Heart left ventricle (tissue), 16 donors: Measurements from ENCODE around the gene PHACTR3. TPM values are rescaled to one million over a fixed set of nuclear protein-coding genes. Genes with fewer than 3 reads are reported as not detected.
A peak's percentile ranks its signal among the peaks of the same experiment; 100 is the strongest.

Experiments used
- ATAC-seq, 4 donors: fragments of 200-7000 bp; cut with Tn5 transposase; one replicate each; pipeline ENCODE4 v1.9.1; 2020 to 2022; ENCODE audit warnings: moderate library complexity in 4 of 4, mild to moderate bottlenecking in 3 of 4, moderate number of reproducible peaks in 1 of 4
- DNase-seq, 5 donors: peaks; one replicate each; pipeline ENCODE4 v3.0.0-alpha.2; 2020
- H3K27ac ChIP-seq, 12 donors: fragments of 200-600 bp; sonication (generic) in 4 of 12; one replicate each; pipeline versions ENCODE4 v1.5.0 to v1.8.0; 2016 to 2022; ENCODE audit warnings: mild to moderate bottlenecking in 2 of 12
- H3K27me3 ChIP-seq, 9 donors: fragments of 200-600 bp; sonication (generic) in 2 of 9; one replicate each; pipeline versions ENCODE4 v1.5.1 to v1.8.0; 2016 to 2022; ENCODE audit warnings: mild to moderate bottlenecking in 3 of 9
- H3K36me3 ChIP-seq, 9 donors: fragments of 200-600 bp; sonication (generic) in 2 of 9; one replicate each; pipeline versions ENCODE4 v1.5.0 to v1.8.0; 2018 to 2022; ENCODE audit warnings: mild to moderate bottlenecking in 2 of 9
- H3K4me1 ChIP-seq, 12 donors: fragments of 200-600 bp; sonication (generic) in 4 of 12; one replicate each; pipeline versions ENCODE4 v1.5.0 to v1.8.0; 2016 to 2022; ENCODE audit warnings: mild to moderate bottlenecking in 3 of 12
- H3K4me3 ChIP-seq, 12 donors: fragments of 200-600 bp; sonication (generic) in 4 of 12; one replicate each; pipeline versions ENCODE4 v1.5.0 to v1.8.0; 2017 to 2022; ENCODE audit warnings: mild to moderate bottlenecking in 9 of 12, moderate library complexity in 4 of 12
- H3K9me3 ChIP-seq, 12 donors: fragments of 200-600 bp; sonication (generic) in 4 of 12; one replicate each; pipeline versions ENCODE4 v1.5.0 to v1.8.0; 2016 to 2022; ENCODE audit warnings: mild to moderate bottlenecking in 1 of 12
- CTCF ChIP-seq, 12 donors: fragments of 200-600 bp; sonication (generic) in 4 of 12; IDR thresholded peaks; one replicate each; pipeline versions ENCODE4 v1.5.0 to v1.8.0; 2018 to 2022; ENCODE audit warnings: antibody characterized with exemption in 12 of 12, mild to moderate bottlenecking in 5 of 12
- POLR2A ChIP-seq, 2 donors: fragments of 450-650 bp; IDR thresholded peaks; one replicate each; pipeline ENCODE4 v1.6.1; 2017; ENCODE audit warnings: antibody characterized with exemption in 2 of 2, mild to moderate bottlenecking in 2 of 2, moderate library complexity in 2 of 2
- WGBS, 4 donors: extraction: QIAGEN DNeasy Blood & Tissue Kit in 2 of 4; methylation state at CpG; one replicate each; pipeline versions ENCODE4 v1.1.5 to v1.1.7; 2013 to 2018; 5-methylcytosine and 5-hydroxymethylcytosine counted together
- intact Hi-C, 10 donors: fragments of 100-400 bp; cut with DNase I; formaldehyde crosslinking; loops; one replicate each; pipeline versions ENCODE4 v1.11.1 to v1.14.2; 2022
- polyA plus RNA-seq, 2 donors: library from polyadenylated mRNA; stranded (reverse); fragments of 200-250 nt; gene quantifications; one replicate each; pipeline ENCODE4 v1.2.3, GENCODE V29; 2013
- total RNA-seq, 9 donors: library from RNA; depleted of rRNA in 2 of 9; stranded (reverse); fragments of >200 nt in 2 of 9; fragmentation: NEBNext Ultra II Directional in 3 of 9; extraction: Animal tissue kit (Norgen Biotek cat#: 25700) in 3 of 9; gene quantifications; one replicate each; pipeline versions ENCODE4 v1.1.0 to v1.2.4, GENCODE V29; 2016 to 2023
- donor health status: ischemic (EF 13 %, LVEDD 7.1; RV severe dilation, severe dysfunction).
- donor health status: healthy with polysubstance abuse.
- donor health status: DM: no; HTN: yes; CAD: no.
- donor health status: DM: no; HTN: no; CAD: no.
- donor health status: ischemic (EF 25% LVEDD 6.9; RV normal size, moderate dysfunction).
- donor health status: ischemic (EF 25% LVEDD 5.7; RV mildly dilated, moderate dysfunction).
- donor health status: healthy.
- donor health status: DM: yes; HTN: yes; CAD: no.
- donor health status: ischemic (EF 35%, LVEDD 5.7; RV mildly dilated, moderate dysfunction).
- donor health status: nonischemic (EF 11% LVEDD 7.7; RV severe dilation, severe dysfunction).
- donor health status: DM: yes; HTN: yes; CAD: no.
- donor health status: PGD.
- donor health status: ischemic (EF 29% LVEDD 5.4; RV normal size, mild dysfunction).
- donor health status: nonischemic (EF 23%, LVEDD 6.1; RV moderate dilation, normal function).

The PHACTR3 gene
- total and polyA plus RNA-seq, 11 donors, result 0.19 to 14.6 (median 3.5) TPM

GRCh38 chr20:59583428-59584277, 20.7 kb upstream of the PHACTR3 start:
- ATAC-seq, result peak in 3 of 4 donors; percentile 16 to 80 (median 77)
- intact Hi-C loops, result loop anchor here in 2 of 10 donors (10.0 kb wide), 1 partner anchor 251 kb away; no protein-coding TSS in a partner anchor
- Histone ChIP-seq H3K4me3 (peak overlapping the region in 1 of 12 donors; percentile 5), H3K27ac (peak overlapping the region in 3 of 12 donors; percentile 17 to 60 (median 44)), H3K9me3 (peaks cover 0 to 7% (median 0%) of the 10 kb centered on the region in 12 donors), H3K27me3 (peaks cover 0 to 8% (median 3%) of the 10 kb centered on the region in 9 donors), H3K4me1 (peaks cover 0 to 26% (median 10%) of the 10 kb centered on the region in 12 donors), H3K36me3 (no peaks in the 10 kb centered on the region)
- no peak for TF ChIP-seq POLR2A (IDR thresholded peaks at IDR 0.05)
- no peak for TF ChIP-seq CTCF (IDR thresholded peaks at IDR 0.05)
- WGBS, 4 donors, result 70 to 78% (median 75%) methylated on average over 29 to 31 of the region's 31 CpGs
- peak; percentile 59 to 87 (median 81) for DNase-seq

GRCh38 chr20:59584278-59584925, 19.9 kb upstream of the PHACTR3 start:
- no peak for TF ChIP-seq POLR2A (IDR thresholded peaks at IDR 0.05)
- no peak for TF ChIP-seq CTCF (IDR thresholded peaks at IDR 0.05)
- H3K4me3 ChIP-seq, result no peak overlapping the region
- DNase-seq, result no peak

GRCh38 chr20:59585714-59586409, 18.5 kb upstream of the PHACTR3 start:
- Histone ChIP-seq H3K27me3 (no peaks in the 10 kb centered on the region), H3K36me3 (no peaks in the 10 kb centered on the region), H3K4me1 (peaks cover 0 to 26% (median 10%) of the 10 kb centered on the region in 12 donors), H3K27ac (peak overlapping the region in 4 of 12 donors; percentile 28 to 70 (median 56)), H3K4me3 (no peak overlapping the region), H3K9me3 (peaks cover 0 to 7% (median 0%) of the 10 kb centered on the region in 12 donors)
- peak in 2 of 5 donors; percentile 41 to 50 for DNase-seq
- peak in 3 of 4 donors; percentile 62 to 70 (median 62) for ATAC-seq
- intact Hi-C loops, result loop anchor here in 2 of 10 donors (10.0 kb wide), 1 partner anchor 249 kb away; no protein-coding TSS in a partner anchor
- peak in 2 of 12 donors; percentile 15 to 30 for TF ChIP-seq CTCF (IDR thresholded peaks at IDR 0.05)
- no peak for TF ChIP-seq POLR2A (IDR thresholded peaks at IDR 0.05)
- 49 to 58% (median 50%) methylated on average over 16 of the region's 16 CpGs for WGBS, 4 donors

More at GRCh38 chr20:59584278-59584925, 19.9 kb upstream of the PHACTR3 start:
- peak in 1 of 4 donors; percentile 6 for ATAC-seq
- Histone ChIP-seq H3K36me3 (no peaks in the 10 kb centered on the region), H3K27me3 (peaks cover 0 to 2% (median 0%) of the 10 kb centered on the region in 9 donors), H3K4me1 (peaks cover 0 to 26% (median 10%) of the 10 kb centered on the region in 12 donors), H3K9me3 (peaks cover 0 to 7% (median 0%) of the 10 kb centered on the region in 12 donors), H3K27ac (no peak overlapping the region)
- 87 to 92% (median 92%) methylated on average over 15 of the region's 15 CpGs for WGBS, 4 donors
- intact Hi-C loops, result loop anchor here in 2 of 10 donors (10.0 kb wide), 1 partner anchor 250 kb away; no protein-coding TSS in a partner anchor
